ENCODE data around the gene CLEC3B.
"Not testable (repeated sequence)": the region's sequence is repeated elsewhere in the genome, so short reads cannot be mapped to it uniquely, and the experiment has no call there.

CLEC3B gene

DNA sequence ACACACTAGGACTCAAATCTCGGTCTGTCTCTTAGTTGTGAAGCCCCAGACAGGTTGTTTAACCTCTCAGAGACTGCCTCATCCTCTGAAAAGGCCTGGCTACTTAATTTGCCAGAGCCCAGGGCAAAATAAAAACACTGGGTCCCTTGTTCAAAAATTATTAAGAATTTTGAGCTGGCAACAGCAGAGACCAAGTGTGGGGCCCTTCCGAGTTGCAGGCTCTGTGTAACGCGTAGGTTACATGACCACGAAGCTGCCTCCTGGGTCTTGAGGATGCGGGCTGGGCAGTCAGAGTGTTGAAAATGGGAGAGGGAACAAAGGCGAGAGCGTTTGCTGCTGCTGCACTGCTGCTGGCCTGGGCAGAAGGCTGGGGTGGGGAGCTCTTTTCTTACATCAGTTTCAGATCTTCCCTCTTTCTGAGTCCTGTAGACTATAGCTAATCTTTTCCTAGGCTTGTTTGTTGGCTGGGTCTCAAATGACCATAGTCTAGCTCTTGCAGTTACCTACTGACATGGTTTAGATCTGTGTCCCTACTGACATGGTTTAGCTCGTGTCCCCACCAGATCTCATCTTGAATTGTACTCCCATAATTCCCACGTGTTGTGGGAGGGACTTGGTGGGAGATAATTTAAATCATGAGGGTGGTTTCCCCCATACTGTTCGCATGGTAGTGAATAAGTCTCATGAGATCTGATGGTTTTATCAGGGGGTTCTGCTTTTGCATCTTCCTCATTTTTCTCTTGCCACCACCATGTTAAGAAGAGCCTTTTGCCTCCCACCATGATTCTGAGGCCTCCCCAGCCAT, 49.9 kb downstream of the CLEC3B start:
- no peak overlapping the region for H3K9ac ChIP-seq (ENCODE audit: low read length)
- no peaks in the 10 kb centered on the region for H3K4me1 ChIP-seq (ENCODE audit: control insufficient read depth, insufficient read depth, low read length)
- H3K36me3 ChIP-seq (ENCODE audit: control insufficient read depth, insufficient read depth, low read length, severe bottlenecking), result no peaks in the 10 kb centered on the region
- no peak overlapping the region for H3K4me3 ChIP-seq (ENCODE audit: low read length)
- DNase-seq (ENCODE audit: low read depth), result no peak
- H3K9me3 ChIP-seq (ENCODE audit: control insufficient read depth, low read length), result no peaks in the 10 kb centered on the region
- no peaks in the 10 kb centered on the region for H3K27me3 ChIP-seq (replicated peaks; ENCODE audit: control insufficient read depth, insufficient read depth, low read length)

- not testable (repeated sequence) for H3K36me3 ChIP-seq (ENCODE audit: control insufficient read depth, insufficient read depth, low read length, severe bottlenecking); H3K4me1 ChIP-seq (ENCODE audit: control insufficient read depth, insufficient read depth, low read length); H3K27me3 ChIP-seq (replicated peaks; ENCODE audit: control insufficient read depth, insufficient read depth, low read length); H3K4me3 ChIP-seq (ENCODE audit: low read length); H3K9me3 ChIP-seq (ENCODE audit: control insufficient read depth, low read length); DNase-seq (ENCODE audit: low read depth); H3K9ac ChIP-seq (ENCODE audit: low read length)
Measured at GRCh38 chr3:45078256-45078655, 52.2 kb downstream of the CLEC3B start.

DNA sequence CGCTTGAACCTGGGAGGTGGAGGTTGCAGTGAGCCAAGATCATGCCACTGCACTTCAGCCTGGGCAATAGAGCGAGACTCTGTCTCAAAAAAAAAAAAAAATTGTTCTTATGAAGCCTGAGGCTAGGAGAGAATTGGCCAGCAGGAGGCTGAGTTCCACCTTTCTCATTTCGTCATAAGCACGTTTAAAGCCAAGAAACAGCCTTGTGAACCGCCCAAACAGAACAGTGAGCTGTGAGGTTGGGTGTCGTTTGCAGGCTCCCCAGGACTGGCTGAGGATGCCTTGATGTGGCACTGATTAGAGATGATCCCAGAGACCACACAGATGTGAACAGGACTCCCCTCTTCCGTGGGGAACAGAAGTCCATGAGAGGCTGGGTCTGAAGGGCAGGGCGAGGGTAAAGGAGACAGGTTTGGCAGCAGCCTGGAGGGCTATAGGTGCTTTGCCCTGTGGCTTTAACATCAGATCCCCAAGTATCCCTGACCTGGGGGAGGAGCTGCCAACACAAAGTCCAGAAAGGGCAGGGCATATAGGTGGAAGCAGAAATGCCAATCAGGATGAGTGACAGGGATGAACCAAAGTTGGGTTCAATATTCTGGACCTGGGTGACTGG, 52.9 kb downstream of the CLEC3B start:
- H3K9ac ChIP-seq (ENCODE audit: low read length), result no peak overlapping the region
- no peaks in the 10 kb centered on the region for H3K27me3 ChIP-seq (replicated peaks; ENCODE audit: control insufficient read depth, insufficient read depth, low read length)
- DNase-seq (ENCODE audit: low read depth), result no peak
- H3K36me3 ChIP-seq (ENCODE audit: control insufficient read depth, insufficient read depth, low read length, severe bottlenecking), result no peaks in the 10 kb centered on the region
- no peaks in the 10 kb centered on the region for H3K9me3 ChIP-seq (ENCODE audit: control insufficient read depth, low read length)
- H3K4me1 ChIP-seq (ENCODE audit: control insufficient read depth, insufficient read depth, low read length), result no peaks in the 10 kb centered on the region
- no peak overlapping the region for H3K4me3 ChIP-seq (ENCODE audit: low read length)

DNA sequence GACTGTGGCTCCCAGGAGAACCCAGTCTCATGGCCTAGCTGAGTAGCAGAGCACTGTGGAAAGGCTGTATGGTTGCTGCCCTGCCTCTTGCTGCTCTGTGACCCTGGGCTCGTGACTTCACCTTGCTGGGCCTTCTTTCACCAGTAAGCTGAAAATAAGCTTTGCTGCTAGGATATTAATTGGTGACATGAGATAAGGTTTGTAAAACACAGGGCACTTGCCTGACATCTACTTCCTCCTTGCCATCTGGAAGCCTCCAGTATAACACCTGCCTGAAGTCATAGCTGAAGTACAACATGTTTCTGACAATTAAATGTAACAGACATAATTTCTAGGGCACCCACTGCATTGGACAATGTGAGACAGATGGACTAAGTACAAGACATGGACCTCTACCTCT, 53.6 kb downstream of the CLEC3B start:
- no peak for DNase-seq (ENCODE audit: low read depth)
- H3K9ac ChIP-seq (ENCODE audit: low read length), result no peak overlapping the region
- H3K9me3 ChIP-seq (ENCODE audit: control insufficient read depth, low read length), result no peaks in the 10 kb centered on the region
- peaks cover under 1% of the 10 kb centered on the region for H3K4me1 ChIP-seq (ENCODE audit: control insufficient read depth, insufficient read depth, low read length)
- no peaks in the 10 kb centered on the region for H3K36me3 ChIP-seq (ENCODE audit: control insufficient read depth, insufficient read depth, low read length, severe bottlenecking)
- no peak overlapping the region for H3K4me3 ChIP-seq (ENCODE audit: low read length)
- no peaks in the 10 kb centered on the region for H3K27me3 ChIP-seq (replicated peaks; ENCODE audit: control insufficient read depth, insufficient read depth, low read length)

DNA sequence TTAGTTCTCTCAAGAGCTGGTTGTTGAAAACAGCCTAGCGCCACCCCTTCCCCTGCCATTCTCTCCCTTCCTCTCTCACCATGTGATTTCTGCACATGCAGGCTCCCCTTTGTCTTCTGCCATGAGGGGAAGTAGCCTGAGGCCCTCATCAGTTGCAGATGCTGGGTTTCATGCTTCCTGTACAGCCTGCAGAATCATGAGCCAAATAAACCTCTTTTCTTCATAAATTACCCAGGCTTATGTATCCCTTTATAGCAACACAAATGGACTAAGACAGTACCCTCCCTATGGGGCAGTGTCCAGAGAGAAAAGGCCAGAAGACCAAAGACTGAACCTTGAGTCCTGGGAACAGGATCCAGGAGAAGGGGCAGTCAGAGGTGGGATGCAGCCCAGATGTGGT, 54.7 kb downstream of the CLEC3B start:
- Histone ChIP-seq H3K4me3 (ENCODE audit: low read length) (no peak overlapping the region), H3K4me1 (ENCODE audit: control insufficient read depth, insufficient read depth, low read length) (peaks cover 11% of the 10 kb centered on the region), H3K27me3 (replicated peaks; ENCODE audit: control insufficient read depth, insufficient read depth, low read length) (no peaks in the 10 kb centered on the region), H3K9ac (ENCODE audit: low read length) (no peak overlapping the region), H3K36me3 (ENCODE audit: control insufficient read depth, insufficient read depth, low read length, severe bottlenecking) (no peaks in the 10 kb centered on the region), H3K9me3 (ENCODE audit: control insufficient read depth, low read length) (no peaks in the 10 kb centered on the region)
- no peak for DNase-seq (ENCODE audit: low read depth)

DNA sequence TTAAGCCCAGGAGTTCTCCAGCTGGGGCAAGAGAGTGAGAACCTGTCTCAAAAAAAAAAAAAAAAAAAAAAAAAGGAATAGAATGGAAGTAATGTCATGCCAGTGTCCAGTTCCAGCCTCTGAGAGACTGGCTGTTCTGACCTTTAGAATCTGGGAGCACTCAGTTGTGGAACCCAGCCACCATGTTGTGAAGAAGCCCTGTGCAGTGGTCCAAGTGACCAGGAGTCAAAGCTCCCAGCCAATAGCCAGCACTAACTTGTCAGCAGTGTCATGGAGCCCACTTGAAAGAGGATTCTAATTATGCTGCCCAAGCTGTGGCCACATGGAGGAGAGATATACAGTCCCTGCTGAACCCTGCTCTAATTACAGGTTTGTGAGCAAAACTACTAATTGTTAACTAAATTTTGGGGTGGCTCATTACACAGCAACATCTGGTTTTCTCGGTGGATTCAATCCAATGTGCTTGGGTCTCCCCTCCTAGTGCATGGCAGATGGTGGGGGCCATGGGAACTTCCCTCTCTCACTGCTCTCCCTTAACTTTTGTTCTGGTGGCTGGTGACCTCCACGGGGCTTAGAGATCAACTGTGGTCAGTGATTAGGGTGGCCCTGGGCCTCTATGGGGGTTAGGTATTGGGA, 55.5 kb downstream of the CLEC3B start:
- H3K4me3 ChIP-seq (ENCODE audit: low read length), result no peak overlapping the region
- H3K9ac ChIP-seq (ENCODE audit: low read length), result no peak overlapping the region
- H3K9me3 ChIP-seq (ENCODE audit: control insufficient read depth, low read length), result no peaks in the 10 kb centered on the region
- H3K4me1 ChIP-seq (ENCODE audit: control insufficient read depth, insufficient read depth, low read length), result peaks cover 11% of the 10 kb centered on the region
- DNase-seq (ENCODE audit: low read depth), result no peak
- no peaks in the 10 kb centered on the region for H3K36me3 ChIP-seq (ENCODE audit: control insufficient read depth, insufficient read depth, low read length, severe bottlenecking)
- no peaks in the 10 kb centered on the region for H3K27me3 ChIP-seq (replicated peaks; ENCODE audit: control insufficient read depth, insufficient read depth, low read length)

DNA sequence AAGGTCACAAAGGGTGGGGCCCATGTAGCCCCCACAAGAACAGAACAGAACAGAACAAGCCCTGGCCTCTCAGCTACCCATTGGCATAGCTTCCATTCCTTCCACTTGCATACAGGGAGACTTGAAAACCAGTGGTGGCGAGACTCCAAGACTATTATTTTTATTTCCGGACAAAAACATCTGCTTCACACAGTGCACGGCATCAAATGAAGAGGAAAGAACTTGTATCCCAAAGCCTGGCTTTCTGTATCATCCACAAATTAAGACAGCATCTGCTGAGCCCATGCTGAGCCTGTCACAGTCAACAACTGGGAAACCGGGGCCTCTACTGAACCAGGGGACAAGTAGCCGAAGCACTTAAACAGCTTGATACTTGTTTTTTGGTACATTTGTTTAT, 56.0 kb downstream of the CLEC3B start:
- H3K36me3 ChIP-seq (ENCODE audit: control insufficient read depth, insufficient read depth, low read length, severe bottlenecking), result no peaks in the 10 kb centered on the region
- no peak overlapping the region for H3K9ac ChIP-seq (ENCODE audit: low read length)
- peak; percentile 68 for DNase-seq (ENCODE audit: low read depth)
- no peaks in the 10 kb centered on the region for H3K9me3 ChIP-seq (ENCODE audit: control insufficient read depth, low read length)
- no peaks in the 10 kb centered on the region for H3K27me3 ChIP-seq (replicated peaks; ENCODE audit: control insufficient read depth, insufficient read depth, low read length)
- H3K4me1 ChIP-seq (ENCODE audit: control insufficient read depth, insufficient read depth, low read length), result peaks cover 11% of the 10 kb centered on the region
- no peak overlapping the region for H3K4me3 ChIP-seq (ENCODE audit: low read length)

DNA sequence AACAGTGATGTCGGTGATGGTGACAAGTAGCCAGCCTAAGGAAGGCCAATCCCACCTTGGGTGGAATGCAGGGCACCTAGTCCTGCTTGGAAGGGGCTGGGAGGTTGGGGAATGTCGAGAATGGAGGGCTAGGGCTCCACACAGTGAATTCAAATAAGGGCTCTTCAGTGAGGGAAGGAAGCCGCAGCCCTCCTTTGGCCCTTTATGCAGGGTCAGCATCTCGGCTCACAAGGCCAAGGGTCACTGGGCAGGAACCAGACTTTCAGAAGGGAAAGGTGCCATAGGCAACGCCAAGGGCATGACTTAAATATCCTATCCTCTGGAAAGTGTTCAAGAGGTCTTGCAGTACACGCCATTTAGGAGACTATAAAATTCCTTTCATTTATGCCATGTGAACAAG, 56.9 kb downstream of the CLEC3B start:
- H3K9ac ChIP-seq (ENCODE audit: low read length), result no peak overlapping the region
- no peaks in the 10 kb centered on the region for H3K36me3 ChIP-seq (ENCODE audit: control insufficient read depth, insufficient read depth, low read length, severe bottlenecking)
- no peaks in the 10 kb centered on the region for H3K9me3 ChIP-seq (ENCODE audit: control insufficient read depth, low read length)
- H3K4me1 ChIP-seq (ENCODE audit: control insufficient read depth, insufficient read depth, low read length), result peaks cover 11% of the 10 kb centered on the region
- no peaks in the 10 kb centered on the region for H3K27me3 ChIP-seq (replicated peaks; ENCODE audit: control insufficient read depth, insufficient read depth, low read length)
- DNase-seq (ENCODE audit: low read depth), result no peak
- H3K4me3 ChIP-seq (ENCODE audit: low read length), result no peak overlapping the region

DNA sequence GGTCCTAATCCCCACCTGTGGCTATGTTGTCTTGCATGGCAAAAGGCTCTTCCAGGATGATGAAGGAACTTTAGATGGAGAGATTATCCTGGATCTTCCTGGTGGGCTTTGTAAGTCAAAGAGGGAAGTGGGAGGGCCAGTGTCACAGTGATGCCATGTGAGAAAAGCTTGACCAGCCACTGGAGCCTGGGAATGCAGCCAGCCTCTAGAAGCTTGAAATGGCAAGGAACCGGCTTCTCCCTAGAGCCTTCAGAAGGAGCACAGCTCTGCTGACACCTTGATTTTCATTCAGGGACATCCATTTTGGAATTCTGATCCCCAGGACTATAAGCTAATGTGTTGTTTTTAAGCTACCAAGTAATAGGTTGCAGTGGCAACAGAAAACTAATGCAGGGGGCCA, 58.3 kb downstream of the CLEC3B start:
- H3K4me3 ChIP-seq (ENCODE audit: low read length), result no peak overlapping the region
- H3K9ac ChIP-seq (ENCODE audit: low read length), result no peak overlapping the region
- H3K9me3 ChIP-seq (ENCODE audit: control insufficient read depth, low read length), result no peaks in the 10 kb centered on the region
- no peak for DNase-seq (ENCODE audit: low read depth)
- H3K4me1 ChIP-seq (ENCODE audit: control insufficient read depth, insufficient read depth, low read length), result peaks cover 11% of the 10 kb centered on the region
- no peaks in the 10 kb centered on the region for H3K27me3 ChIP-seq (replicated peaks; ENCODE audit: control insufficient read depth, insufficient read depth, low read length)
- H3K36me3 ChIP-seq (ENCODE audit: control insufficient read depth, insufficient read depth, low read length, severe bottlenecking), result no peaks in the 10 kb centered on the region

DNA sequence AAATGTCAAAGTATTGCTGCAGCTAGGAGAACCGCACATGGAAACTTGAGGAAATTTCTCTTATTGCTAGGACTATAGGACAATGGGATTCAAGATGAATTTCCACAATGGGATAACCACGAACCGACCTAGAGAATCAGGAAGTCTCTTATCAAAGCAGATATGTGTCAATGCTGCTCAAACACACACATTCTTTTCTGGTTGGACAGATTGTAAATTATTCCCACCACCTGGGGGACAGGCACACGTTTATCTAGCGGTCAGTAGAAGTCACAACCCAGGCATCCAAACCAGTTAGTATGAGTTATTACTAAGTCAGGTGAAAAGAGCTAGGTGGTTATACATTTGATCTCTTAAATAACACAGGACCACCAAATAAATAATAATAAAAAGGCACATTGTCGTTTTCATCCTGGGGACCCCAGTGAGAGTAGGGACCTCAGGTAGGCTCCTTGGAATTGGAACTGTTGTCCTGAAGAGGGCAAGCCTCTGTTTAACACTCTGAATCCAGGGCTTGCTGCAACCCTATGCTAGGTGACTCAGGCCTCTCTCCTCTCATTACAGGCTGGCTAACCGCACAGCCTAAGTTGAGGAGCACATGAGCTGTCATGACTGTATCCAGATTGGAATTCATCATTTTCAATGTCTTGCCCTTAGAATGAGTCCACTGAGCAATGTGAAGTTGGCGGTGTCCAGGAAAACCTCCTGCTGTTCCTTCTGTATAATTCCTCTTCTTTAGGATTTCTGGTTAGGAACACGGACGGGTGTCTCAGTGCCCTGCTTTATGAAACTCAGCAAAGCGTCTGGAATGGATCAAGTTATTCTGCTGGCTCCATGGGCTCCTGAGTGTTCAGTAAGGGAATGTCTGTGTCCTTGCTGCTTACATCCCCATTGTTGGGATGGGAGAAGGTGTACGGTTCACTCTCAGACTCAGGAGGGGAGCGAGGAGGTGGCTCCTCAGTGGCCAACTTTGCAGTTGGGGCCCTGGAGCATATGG, 59.0 kb downstream of the CLEC3B start:
- peak; percentile 83 for DNase-seq (ENCODE audit: low read depth)
- Histone ChIP-seq H3K4me1 (ENCODE audit: control insufficient read depth, insufficient read depth, low read length) (peaks cover 11% of the 10 kb centered on the region), H3K27me3 (replicated peaks; ENCODE audit: control insufficient read depth, insufficient read depth, low read length) (no peaks in the 10 kb centered on the region), H3K4me3 (ENCODE audit: low read length) (no peak overlapping the region), H3K9ac (ENCODE audit: low read length) (no peak overlapping the region), H3K36me3 (ENCODE audit: control insufficient read depth, insufficient read depth, low read length, severe bottlenecking) (no peaks in the 10 kb centered on the region), H3K9me3 (ENCODE audit: control insufficient read depth, low read length) (no peaks in the 10 kb centered on the region)

Measured in adipocyte (in vitro differentiated cells).